CD4-positive, CD25-positive, alpha-beta regulatory T cell (primary cell): Measurements from ENCODE around the gene ZNF750. TPM values are rescaled to one million over a fixed set of nuclear protein-coding genes. Genes with fewer than 3 reads are reported as not detected.

Experiments
- ATAC-seq, 2 donors: fragments of 150-1000 bp; cut with Tn5 transposase; one replicate each; pipeline ENCODE4 v1.10.0; 2021; ENCODE audit warnings: low read depth in 2 of 2, moderate number of reproducible peaks in 2 of 2, moderate library complexity in 1 of 2
- DNase-seq, 3 donors: peaks; one replicate each; pipeline versions ENCODE4 v3.0.0 to v3.0.0-alpha.2; 2012 to 2022; ENCODE audit warnings: mixed read lengths in 1 of 3
- H3K27ac ChIP-seq: one replicate; pipeline ENCODE4 v1.7.0; 2013; ENCODE audit warnings: mild to moderate bottlenecking, low read length; ENCODE audit not compliant: insufficient read depth, poor library complexity, severe bottlenecking
- H3K27me3 ChIP-seq: one replicate; pipeline ENCODE4 v1.7.0; 2013; ENCODE audit warnings: low read length; ENCODE audit not compliant: control insufficient read depth, insufficient read depth
- H3K36me3 ChIP-seq: one replicate; pipeline ENCODE4 v1.7.0; 2013; ENCODE audit warnings: mild to moderate bottlenecking, low read length, moderate library complexity; ENCODE audit not compliant: control insufficient read depth, insufficient read depth
- H3K4me1 ChIP-seq: 2 replicates; pipeline ENCODE4 v1.7.0; 2013; ENCODE audit warnings: mild to moderate bottlenecking, low read length; ENCODE audit not compliant: insufficient read depth, control insufficient read depth, poor library complexity, severe bottlenecking
- H3K4me3 ChIP-seq: one replicate; pipeline ENCODE4 v1.7.0; 2013; ENCODE audit warnings: low read depth, mild to moderate bottlenecking, low read length, moderate library complexity
- H3K9me3 ChIP-seq, 2 experiments: 1 replicate in 1 of 2; 2 replicates in 1 of 2; pipeline ENCODE4 v1.7.0; 2013; ENCODE audit warnings: low read length in 2 of 2, mild to moderate bottlenecking in 1 of 2, moderate library complexity in 1 of 2; ENCODE audit not compliant: control insufficient read depth in 2 of 2
- H3K27ac Mint-ChIP-seq, 3 donors: one replicate each; pipeline ENCODE4 v1.8.0; 2020 to 2022; ENCODE audit warnings: mild to moderate bottlenecking in 3 of 3, mixed read lengths in 3 of 3, moderate library complexity in 2 of 3
- H3K27me3 Mint-ChIP-seq: one replicate; pipeline ENCODE4 v1.8.0; 2022; ENCODE audit warnings: mild to moderate bottlenecking, mixed read lengths
- H3K36me3 Mint-ChIP-seq: one replicate; pipeline ENCODE4 v1.8.0; 2020; ENCODE audit warnings: mixed read lengths
- H3K4me1 Mint-ChIP-seq, 4 donors: one replicate each; pipeline ENCODE4 v1.8.0; 2020 to 2022; ENCODE audit warnings: mixed read lengths in 4 of 4, mild to moderate bottlenecking in 1 of 4
- H3K4me3 Mint-ChIP-seq, 4 donors: one replicate each; pipeline ENCODE4 v1.8.0; 2020 to 2022; ENCODE audit warnings: mild to moderate bottlenecking in 4 of 4, mixed read lengths in 4 of 4, moderate library complexity in 3 of 4
- H3K9me3 Mint-ChIP-seq, 7 donors: one replicate each; pipeline ENCODE4 v1.8.0; 2020 to 2022; ENCODE audit warnings: mixed read lengths in 7 of 7, mild to moderate bottlenecking in 3 of 7, moderate library complexity in 2 of 7
- polyA plus RNA-seq, 4 donors: library from polyadenylated mRNA; unstranded; fragments of 300-500 nt; fragmentation: Illumina TruSeq; gene quantifications; one replicate each; pipeline ENCODE4 v1.2.3, GENCODE V29; 2021
- total RNA-seq: library from RNA; stranded (reverse); gene quantifications from one replicate; pipeline ENCODE4 v1.2.3, GENCODE V29; 2022

Gene ZNF750
- total and polyA plus RNA-seq, 5 donors from 2014 or later, result 0.07 TPM; not detected in 4

DNA sequence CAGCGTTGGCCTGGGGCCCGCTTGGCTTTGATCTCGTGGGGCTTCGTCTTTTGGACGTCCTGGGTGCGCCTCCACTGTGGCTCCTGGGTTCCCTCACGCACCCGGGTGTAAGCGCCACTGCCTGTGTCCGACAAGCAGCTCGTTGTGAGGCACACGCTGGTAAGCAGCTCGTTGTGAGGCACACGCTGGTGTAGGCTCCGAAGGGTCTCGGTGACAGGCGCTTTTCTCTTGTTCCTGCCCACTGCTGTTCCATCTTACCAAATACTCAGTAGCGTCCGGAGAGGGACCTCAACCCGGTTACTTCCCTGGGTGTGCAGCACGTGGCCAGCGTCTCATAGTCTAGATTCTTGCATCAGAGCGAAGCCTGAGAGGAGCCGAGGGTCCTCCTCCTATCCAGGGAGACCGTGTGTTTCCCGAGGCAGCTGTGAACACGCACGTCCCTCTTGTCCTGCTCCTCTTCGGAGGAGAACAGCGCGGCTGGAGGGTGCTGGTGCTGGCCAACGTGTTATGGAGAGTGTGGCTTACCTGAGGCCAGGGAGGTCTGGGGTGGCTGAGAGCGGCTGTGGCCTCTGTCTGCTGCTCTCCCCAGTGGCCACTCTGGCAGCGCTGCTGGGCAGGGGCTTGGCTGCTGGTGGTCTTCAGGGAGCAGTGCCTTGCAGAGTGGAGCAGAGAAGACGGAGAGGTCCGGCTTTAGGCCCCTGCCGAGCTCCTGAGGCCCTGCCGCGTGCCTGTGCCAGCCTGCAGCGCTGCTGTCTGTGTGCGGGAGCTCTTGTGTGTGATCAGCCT, 32.1 kb upstream of the ZNF750 start:
- Mint-ChIP-seq H3K36me3 (peaks cover 20% of the 10 kb centered on the region), H3K4me1 (peaks cover 0 to 12% (median 6%) of the 10 kb centered on the region in 4 donors), H3K27me3 (no peaks in the 10 kb centered on the region), H3K4me3 (no peak overlapping the region), H3K9me3 (no peaks in the 10 kb centered on the region), H3K27ac (no peak overlapping the region)
- H3K27me3 ChIP-seq, result no peaks in the 10 kb centered on the region
- no peak for DNase-seq
- no peak overlapping the region for H3K27ac ChIP-seq
- H3K4me3 ChIP-seq, result no peak overlapping the region
- no peaks in the 10 kb centered on the region for H3K9me3 ChIP-seq
- no peaks in the 10 kb centered on the region for H3K4me1 ChIP-seq
- H3K36me3 ChIP-seq, result peaks cover 27% of the 10 kb centered on the region
- no peak for ATAC-seq

DNA sequence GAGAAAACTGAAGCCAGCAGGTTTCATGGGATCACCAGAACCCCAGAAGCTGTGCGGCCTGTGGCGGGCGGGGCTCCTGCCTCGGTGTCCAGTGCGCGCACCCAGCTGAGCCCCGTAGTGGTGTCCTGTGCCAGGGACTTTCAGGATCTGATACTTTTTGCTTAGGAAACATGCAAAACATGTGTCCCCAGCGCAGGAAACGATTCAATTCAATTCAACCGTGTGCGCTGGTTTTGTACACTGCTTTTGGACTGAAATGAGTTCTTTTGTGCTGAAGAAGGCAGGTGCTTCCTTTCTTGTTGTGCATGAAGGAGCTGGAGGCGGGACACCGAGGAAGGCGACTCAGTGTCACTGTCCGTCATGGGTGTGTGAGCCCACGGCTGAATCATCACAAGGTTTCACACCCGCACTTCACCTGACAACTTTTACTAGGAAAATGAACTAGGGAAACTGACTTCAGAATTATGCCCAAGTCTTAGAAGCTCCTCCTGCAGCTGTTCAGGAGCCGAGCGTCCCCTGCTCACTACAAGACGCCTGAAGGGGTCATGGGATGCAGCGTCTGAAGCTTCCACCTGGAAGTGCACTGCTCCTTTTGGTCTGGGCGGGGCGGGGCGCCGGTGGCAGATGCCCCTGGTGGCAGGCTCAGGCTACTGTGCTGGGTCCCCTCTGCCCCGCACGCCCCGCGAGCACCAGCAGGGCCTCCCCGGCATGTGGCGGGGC, 31.4 kb upstream of the ZNF750 start:
- peak in 1 of 3 donors; percentile 17 for DNase-seq

DNA sequence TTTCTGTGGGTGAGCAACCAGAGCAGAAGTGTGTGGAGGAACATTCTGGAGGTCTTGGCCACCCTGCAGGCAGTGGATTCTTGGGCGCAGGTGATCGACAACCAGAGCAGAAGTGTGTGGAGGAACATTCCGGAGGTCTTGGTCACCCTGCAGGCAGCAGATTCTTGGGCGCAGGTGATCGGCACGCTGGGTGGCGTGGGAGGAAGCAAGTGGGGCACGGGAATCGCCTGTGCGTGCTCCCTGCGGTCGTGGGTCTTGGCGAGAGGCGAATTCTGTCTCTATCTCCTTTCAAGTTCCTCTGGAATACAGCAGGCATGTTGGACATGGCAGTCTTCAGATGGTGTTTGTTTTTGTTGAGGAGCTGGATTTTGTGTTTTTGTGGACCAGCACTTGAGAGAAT, 30.7 kb upstream of the ZNF750 start:
- Histone ChIP-seq H3K27me3 (no peaks in the 10 kb centered on the region), H3K4me1 (peaks cover 12% of the 10 kb centered on the region), H3K36me3 (peaks cover 25% of the 10 kb centered on the region), H3K9me3 (no peaks in the 10 kb centered on the region), H3K4me3 (no peak overlapping the region), H3K27ac (no peak overlapping the region)
- no peaks in the 10 kb centered on the region for H3K9me3 Mint-ChIP-seq
- ATAC-seq, result no peak
- DNase-seq, result no peak
- peak overlapping the region in 1 of 3 donors; percentile 9 for H3K27ac Mint-ChIP-seq
- peaks cover 20% of the 10 kb centered on the region for H3K36me3 Mint-ChIP-seq
- peaks cover 3 to 18% (median 6%) of the 10 kb centered on the region in 4 donors for H3K4me1 Mint-ChIP-seq
- no peaks in the 10 kb centered on the region for H3K27me3 Mint-ChIP-seq
- no peak overlapping the region for H3K4me3 Mint-ChIP-seq

More for the DNA sequence above, 31.4 kb upstream of the ZNF750 start:
- ATAC-seq, result peak in 1 of 2 donors; percentile 43
- Histone ChIP-seq H3K27ac (no peak overlapping the region), H3K27me3 (no peaks in the 10 kb centered on the region), H3K4me3 (no peak overlapping the region), H3K9me3 (no peaks in the 10 kb centered on the region), H3K4me1 (peaks cover 6% of the 10 kb centered on the region), H3K36me3 (peaks cover 27% of the 10 kb centered on the region)
- Mint-ChIP-seq H3K36me3 (peaks cover 20% of the 10 kb centered on the region), H3K27me3 (no peaks in the 10 kb centered on the region), H3K4me3 (no peak overlapping the region), H3K9me3 (no peaks in the 10 kb centered on the region), H3K27ac (peak overlapping the region in 1 of 3 donors; percentile 59), H3K4me1 (peaks cover 0 to 11% (median 2%) of the 10 kb centered on the region in 4 donors)

DNA sequence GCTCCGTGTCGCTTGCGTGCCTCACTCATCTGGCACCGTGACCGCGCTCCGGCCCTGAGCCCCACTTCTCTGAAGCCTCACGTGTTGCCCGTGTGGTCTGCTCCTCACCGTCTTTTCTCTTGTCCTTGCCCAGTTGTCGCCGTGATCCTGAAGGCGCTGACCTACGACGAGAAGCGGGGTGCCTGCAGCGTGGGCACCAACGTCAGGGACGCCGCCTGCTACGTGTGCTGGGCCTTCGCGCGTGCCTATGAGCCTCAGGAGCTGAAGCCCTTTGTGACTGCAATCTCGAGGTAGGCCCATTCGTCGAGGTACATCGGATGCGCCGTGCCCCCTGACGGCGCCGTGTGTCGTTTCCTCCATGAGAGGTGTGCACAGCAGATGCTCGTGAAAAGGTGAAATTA, 30.3 kb upstream of the ZNF750 start:
- no peak for DNase-seq
- H3K9me3 Mint-ChIP-seq, result no peaks in the 10 kb centered on the region
- no peak for ATAC-seq
- peaks cover 17% of the 10 kb centered on the region for H3K4me1 ChIP-seq
- no peak overlapping the region for H3K4me3 ChIP-seq
- peaks cover 25% of the 10 kb centered on the region for H3K36me3 ChIP-seq
- H3K4me1 Mint-ChIP-seq, result peaks cover 5 to 22% (median 7%) of the 10 kb centered on the region in 4 donors
- H3K4me3 Mint-ChIP-seq, result no peak overlapping the region
- no peaks in the 10 kb centered on the region for H3K27me3 Mint-ChIP-seq
- H3K36me3 Mint-ChIP-seq, result peaks cover 20% of the 10 kb centered on the region
- peak overlapping the region in 1 of 3 donors; percentile 9 for H3K27ac Mint-ChIP-seq
- H3K27me3 ChIP-seq, result no peaks in the 10 kb centered on the region
- H3K9me3 ChIP-seq, result no peaks in the 10 kb centered on the region
- no peak overlapping the region for H3K27ac ChIP-seq

- no peak overlapping the region for H3K4me3 ChIP-seq
- ATAC-seq, result no peak
- DNase-seq, result no peak
- H3K4me1 ChIP-seq, result peaks cover 23% of the 10 kb centered on the region
- Mint-ChIP-seq H3K4me3 (no peak overlapping the region), H3K27ac (no peak overlapping the region), H3K4me1 (peaks cover 5 to 26% (median 8%) of the 10 kb centered on the region in 4 donors), H3K27me3 (no peaks in the 10 kb centered on the region), H3K36me3 (peaks cover 17% of the 10 kb centered on the region), H3K9me3 (no peaks in the 10 kb centered on the region)
- H3K27me3 ChIP-seq, result no peaks in the 10 kb centered on the region
- no peaks in the 10 kb centered on the region for H3K9me3 ChIP-seq
- H3K27ac ChIP-seq, result no peak overlapping the region
- H3K36me3 ChIP-seq, result peaks cover 25% of the 10 kb centered on the region
Observed at GRCh38 chr17:82869536-82869935, 29.7 kb upstream of the ZNF750 start.

- no peak overlapping the region for H3K27ac ChIP-seq
- no peak for DNase-seq
- H3K9me3 ChIP-seq, result no peaks in the 10 kb centered on the region
- H3K4me3 Mint-ChIP-seq, result no peak overlapping the region
- H3K4me3 ChIP-seq, result no peak overlapping the region
- ATAC-seq, result no peak
- no peaks in the 10 kb centered on the region for H3K27me3 ChIP-seq
- H3K27me3 Mint-ChIP-seq, result no peaks in the 10 kb centered on the region
- peaks cover 17% of the 10 kb centered on the region for H3K36me3 Mint-ChIP-seq
- no peaks in the 10 kb centered on the region for H3K9me3 Mint-ChIP-seq
- H3K4me1 ChIP-seq, result peaks cover 31% of the 10 kb centered on the region
- H3K27ac Mint-ChIP-seq, result peak overlapping the region in 1 of 3 donors; percentile 90
- peaks cover 25% of the 10 kb centered on the region for H3K36me3 ChIP-seq
- peaks cover 10 to 34% (median 16%) of the 10 kb centered on the region in 4 donors for H3K4me1 Mint-ChIP-seq
Observed at GRCh38 chr17:82868715-82869131, 28.9 kb upstream of the ZNF750 start.

DNA sequence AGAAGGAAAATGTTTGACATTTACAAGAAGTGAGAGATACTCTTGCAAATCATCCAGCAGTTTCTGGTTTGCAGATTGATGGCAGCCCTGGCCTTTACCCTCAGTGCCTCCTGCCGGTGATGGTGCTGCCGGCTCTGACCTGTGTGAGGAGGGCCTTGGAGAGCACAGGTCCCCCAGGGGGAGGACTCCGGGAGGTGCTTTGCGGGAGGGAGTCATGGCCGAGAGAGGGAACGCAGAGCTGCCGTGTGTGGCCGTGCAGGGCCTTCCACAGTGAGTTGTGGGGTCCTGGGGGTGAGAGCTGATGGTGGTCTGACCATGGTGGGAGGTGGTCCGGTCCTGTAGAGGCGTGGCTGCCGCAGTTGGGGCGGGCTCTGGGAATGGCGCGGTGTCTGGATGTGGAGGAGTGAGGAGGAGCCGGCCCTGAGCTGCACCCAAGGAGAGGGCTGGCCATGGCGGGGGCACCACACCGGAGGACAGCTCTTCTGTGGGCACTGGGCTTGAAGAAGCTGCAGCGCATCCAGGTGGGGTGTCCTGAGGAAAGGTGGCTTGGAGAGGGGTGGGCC, 28.0 kb upstream of the ZNF750 start:
- no peak for DNase-seq
- Histone ChIP-seq H3K4me1 (peaks cover 39% of the 10 kb centered on the region), H3K36me3 (peaks cover 19% of the 10 kb centered on the region)

More for the DNA sequence above, 28.0 kb upstream of the ZNF750 start:
- Histone ChIP-seq H3K27ac (no peak overlapping the region), H3K27me3 (no peaks in the 10 kb centered on the region), H3K4me3 (no peak overlapping the region), H3K9me3 (no peaks in the 10 kb centered on the region)
- ATAC-seq, result no peak
- H3K4me3 Mint-ChIP-seq, result no peak overlapping the region
- H3K27me3 Mint-ChIP-seq, result no peaks in the 10 kb centered on the region
- H3K4me1 Mint-ChIP-seq, result peaks cover 14 to 41% (median 21%) of the 10 kb centered on the region in 4 donors
- H3K36me3 Mint-ChIP-seq, result peaks cover 14% of the 10 kb centered on the region
- H3K27ac Mint-ChIP-seq, result peak overlapping the region in 2 of 3 donors; percentile 36 to 52
- H3K9me3 Mint-ChIP-seq, result no peaks in the 10 kb centered on the region
